Left kidney (tissue), 2 donors: ENCODE data around the gene NRXN3. TPM values are rescaled to one million over a fixed set of nuclear protein-coding genes. Genes with fewer than 3 reads are reported as not detected.

Source experiments
- DNase-seq: peaks from one replicate; pipeline ENCODE4 v3.0.0-alpha.2; 2013
- polyA plus RNA-seq: library from polyadenylated mRNA; unstranded; fragments of 120-200 nt; gene quantifications from one replicate; pipeline ENCODE4 v1.2.1, GENCODE V29; 2013; ENCODE audit not compliant: insufficient read length

The NRXN3 gene
- polyA plus RNA-seq, 1 donor = 9.0 TPM

DNA sequence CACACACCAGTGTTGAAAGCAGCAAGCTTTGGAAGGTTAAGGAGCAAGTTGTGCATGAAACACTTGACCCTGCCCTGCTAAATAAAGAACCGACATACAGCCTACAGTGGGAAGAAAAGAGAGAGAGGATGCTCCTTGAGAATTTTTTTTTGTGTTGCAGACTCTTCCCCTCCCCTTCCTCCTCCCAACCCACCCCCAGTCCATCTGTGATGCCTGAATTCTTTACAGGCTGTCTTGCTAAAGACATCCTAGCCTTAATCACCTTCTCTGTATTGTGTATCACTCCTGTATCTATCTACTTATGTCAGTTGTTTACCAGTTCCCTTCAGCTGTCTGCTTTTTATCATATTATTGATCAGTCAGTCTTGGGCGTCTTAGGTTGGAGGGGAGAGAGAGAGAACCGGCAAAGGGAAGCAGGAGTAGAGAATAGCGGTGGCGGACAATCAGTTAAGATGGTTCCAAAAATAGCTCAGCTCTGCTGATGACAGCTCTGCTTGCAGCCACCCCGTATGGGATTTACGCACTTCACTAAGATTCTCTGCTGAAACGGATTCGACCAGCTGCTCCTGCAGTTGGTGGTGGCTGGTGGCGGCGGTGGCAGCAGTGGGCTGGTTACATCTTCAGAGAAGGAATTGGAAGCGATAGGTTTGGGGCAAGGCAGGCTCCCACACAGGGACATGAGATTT, 664.7 kb downstream of the NRXN3 start:
- DNase-seq = no peak

DNA sequence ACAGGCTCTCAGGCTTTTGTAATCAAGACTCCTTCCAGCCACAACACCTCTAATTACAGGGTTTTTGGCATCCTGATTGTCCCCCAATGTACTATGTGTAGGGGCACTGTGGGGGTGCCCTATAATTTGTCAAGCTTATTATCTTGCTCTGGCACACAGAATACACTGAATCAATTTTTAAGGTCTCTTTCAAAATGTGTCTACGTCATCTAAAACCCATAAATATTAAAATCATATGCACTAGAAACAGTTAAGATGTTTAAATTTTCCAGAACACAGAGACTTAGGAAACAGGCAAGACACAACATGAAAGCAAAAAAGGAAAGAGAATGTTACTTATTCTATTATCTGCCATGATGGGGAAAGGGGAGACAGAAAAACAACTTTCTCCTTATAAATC, 665.7 kb downstream of the NRXN3 start:
- DNase-seq = no peak

DNA sequence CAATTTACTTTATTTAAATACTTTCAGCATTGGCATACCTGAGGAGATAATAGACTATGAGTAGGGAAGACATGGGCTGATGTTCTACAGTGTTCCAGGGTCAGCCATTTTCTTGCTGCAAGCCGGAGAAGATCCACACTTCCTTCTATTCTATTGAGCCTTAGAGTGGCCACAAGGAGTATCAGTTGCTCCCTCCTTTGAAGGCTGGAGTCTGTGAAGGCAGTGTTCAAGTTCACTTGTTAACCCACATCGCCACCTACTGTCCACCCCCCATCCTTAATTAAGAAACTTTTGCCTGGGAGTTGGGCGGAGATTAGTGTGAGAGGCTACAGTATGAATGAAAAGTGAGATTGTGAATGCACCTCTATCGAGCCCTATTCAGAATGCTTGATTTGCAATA, 666.6 kb downstream of the NRXN3 start:
- DNase-seq = peak; percentile 65

DNA sequence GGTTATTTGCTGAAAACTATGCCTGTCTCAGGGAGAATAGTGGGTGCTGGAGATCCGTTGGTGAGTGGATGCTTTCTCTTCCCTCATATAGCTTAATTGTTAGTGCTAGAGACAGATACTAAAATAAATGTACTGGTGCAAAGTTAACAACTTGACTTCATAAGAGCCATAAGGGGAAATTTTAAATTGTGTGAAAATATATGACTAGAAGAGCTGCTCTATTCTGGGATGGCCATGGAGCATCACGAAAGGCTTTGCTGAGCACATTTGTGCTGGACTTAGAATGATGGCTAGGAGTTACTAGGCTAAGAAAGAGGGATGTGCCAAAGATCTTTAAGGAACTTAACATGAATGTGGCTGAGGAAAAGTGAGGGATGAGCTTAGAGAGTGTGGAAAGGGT, 668.8 kb downstream of the NRXN3 start:
- no peak for DNase-seq

DNA sequence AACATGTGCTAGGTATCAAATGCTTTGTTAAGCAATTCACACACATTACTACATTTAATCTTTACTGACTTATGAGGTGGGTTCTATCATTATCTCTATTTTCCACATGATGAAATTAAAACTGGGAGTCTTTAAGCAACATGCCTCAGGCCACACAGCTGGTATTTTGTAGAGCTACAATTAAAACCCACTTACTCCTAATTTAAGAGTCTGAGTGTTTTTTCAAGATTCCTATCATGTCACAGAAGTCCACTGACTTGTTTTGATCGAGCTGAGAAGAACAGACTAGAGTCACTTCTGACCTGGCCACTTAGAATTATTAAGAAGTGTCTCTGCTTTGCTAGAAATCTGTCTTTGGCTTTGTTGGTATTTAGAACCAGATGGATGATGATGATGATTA, 670.7 kb downstream of the NRXN3 start:
- DNase-seq = no peak

DNA sequence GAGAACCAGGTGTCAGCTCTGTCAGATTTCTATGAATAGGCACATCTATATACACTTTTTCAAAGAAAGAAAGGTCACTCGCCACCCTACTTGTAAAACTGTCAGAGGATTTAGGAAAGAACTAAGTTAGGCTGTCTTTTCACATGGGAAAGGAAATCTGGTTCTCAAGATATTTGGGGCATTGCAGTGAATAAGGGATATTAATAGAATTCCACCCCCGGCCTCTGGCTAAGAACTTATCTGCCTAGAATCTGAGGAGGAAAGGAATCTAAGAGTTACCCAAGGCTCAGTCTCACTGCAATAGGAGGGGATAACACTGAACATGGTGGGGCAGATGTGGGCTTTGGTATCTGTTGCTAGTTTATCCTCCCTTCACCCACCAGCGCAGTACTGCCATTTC, 677.6 kb downstream of the NRXN3 start:
- no peak for DNase-seq

DNA sequence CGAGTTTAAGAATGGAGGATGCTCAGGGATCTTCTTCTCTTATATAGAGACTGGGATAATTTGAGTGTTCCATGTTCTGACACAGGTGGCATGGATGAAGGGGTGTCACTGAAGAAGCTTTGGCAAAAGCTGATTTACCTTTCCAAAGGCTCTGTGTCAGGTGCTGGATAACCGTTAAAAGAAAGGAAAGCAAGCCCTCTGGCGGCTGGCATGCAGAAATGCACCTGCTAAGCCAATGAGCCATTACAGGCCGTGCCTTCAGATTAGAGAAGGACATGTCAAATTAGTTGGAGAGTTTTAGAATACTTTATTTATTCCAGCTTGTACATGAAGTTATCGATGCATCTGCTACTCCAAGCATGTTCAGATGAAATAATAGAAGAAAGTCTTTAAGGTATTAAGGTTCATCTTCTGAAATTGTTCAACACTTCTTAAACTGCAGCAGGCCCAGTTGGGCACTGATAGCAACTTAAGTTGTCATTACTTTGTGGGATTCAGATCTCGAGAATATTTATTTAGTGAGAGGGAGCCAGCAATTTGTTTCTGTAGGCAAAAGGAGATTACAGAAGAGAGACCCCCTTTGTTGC, 678.2 kb downstream of the NRXN3 start:
- DNase-seq = peak; percentile 60

DNA sequence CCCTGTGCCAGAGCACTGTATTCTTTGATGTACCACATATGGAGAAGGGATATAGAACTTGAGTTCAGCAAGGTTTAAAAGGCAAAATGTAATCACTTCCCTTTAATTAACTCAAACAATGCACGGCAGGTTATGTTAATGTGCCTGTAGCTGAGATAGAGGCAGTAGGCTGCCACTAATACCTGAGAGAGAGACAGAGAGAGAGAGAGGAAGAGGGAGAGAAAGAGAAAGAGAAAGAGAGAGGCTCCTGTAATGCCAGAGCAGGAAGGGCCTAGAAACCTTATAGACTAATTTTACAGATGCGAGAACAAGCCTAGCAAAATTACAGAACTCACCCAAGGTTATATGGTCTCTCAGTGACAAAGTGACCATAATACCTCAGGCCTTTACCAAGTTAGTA, 679.8 kb downstream of the NRXN3 start:
- no peak for DNase-seq

DNA sequence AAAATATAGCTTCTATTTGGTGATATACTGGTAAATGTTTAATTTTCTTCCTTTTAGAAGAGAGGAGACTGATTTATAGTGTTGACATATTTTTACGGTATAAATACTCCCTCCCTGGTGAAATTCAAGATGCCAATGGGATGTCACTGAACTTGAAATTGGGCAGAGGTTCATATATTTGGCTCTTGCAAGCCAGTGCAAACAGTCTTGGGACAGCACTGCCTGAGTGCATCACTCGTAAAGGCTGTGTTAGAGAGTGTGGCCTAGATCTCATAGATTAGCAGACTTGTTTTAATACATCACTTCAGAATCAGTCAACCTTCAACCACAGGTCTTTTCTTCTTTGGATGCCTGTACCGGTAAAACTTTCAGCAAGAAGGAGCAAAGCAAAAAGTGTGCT, 681.0 kb downstream of the NRXN3 start:
- DNase-seq = no peak

DNA sequence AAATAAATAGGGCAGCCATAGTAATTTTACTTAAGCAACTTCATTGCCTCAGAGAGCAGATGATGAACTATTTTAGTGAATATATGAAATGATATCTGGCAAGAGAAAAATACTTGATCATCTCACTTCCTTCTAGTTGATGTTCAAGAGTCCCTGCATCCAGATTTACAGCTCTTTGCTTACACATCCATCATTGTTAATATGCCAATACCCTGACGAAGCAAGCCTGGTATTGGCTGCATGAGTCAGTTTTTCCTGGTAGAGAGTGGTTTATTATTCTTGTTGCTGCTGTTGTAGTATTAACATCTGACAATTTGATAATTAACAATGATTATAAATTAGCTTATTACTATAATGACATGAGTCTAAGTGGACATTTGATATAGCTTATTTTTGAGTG, 681.9 kb downstream of the NRXN3 start:
- no peak for DNase-seq

DNA sequence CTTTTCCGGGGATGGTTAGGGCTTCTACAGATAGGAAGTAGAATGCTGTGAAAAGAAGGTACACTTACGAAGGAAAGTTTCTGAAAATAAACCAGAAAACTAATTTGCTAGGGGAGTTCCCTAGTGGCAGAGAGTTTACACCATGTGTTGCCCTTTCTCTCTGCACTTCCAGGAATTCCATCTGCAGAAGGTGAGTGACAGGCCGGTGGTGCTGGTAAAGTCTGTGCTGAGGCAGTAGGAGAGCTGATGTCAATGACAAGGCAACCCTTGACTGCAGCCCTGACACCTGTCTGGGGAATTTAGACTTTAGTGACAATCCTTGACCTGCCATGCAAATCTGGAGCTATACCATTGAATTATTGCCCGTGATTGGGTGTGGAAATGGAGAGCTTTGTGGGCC, 687.8 kb downstream of the NRXN3 start:
- DNase-seq = no peak

DNA sequence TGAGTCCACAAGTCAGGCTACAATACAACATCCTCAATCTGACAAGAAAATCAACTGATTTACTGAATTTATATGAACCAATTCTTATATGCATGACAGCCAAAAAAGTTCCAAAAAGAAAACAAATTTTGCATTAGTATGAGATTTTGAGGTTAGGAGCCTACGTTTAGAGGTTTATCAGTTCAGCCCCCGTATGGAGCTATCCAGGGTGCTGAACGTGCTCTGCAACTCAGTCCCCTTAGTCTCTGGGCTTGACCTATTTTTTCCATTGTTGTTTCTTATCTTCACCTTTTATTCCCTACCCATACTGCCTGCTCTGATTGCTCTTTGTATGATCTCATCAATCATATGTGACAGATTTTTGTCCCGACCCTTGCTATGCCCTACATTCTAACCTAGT, 693.0 kb downstream of the NRXN3 start:
- peak; percentile 68 for DNase-seq

DNA sequence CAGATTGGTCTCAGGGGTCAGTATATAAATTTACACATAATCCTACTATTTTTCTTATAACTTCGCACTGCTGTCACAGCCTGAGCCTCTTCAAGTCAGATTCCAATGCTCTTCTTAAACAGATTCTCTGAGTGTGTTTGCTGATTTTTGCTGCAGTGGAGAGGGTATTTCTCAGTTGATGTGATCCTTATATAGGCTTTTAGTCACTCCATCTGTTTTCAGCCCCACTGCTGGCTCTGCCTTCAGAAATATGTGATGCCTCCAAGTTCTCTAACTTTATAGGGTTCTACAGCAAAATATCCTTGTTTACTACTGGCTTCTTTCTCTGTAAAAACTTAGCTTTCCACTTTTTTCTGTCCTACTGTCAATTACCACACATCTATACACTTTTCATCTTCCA, 702.7 kb downstream of the NRXN3 start:
- DNase-seq = no peak

DNA sequence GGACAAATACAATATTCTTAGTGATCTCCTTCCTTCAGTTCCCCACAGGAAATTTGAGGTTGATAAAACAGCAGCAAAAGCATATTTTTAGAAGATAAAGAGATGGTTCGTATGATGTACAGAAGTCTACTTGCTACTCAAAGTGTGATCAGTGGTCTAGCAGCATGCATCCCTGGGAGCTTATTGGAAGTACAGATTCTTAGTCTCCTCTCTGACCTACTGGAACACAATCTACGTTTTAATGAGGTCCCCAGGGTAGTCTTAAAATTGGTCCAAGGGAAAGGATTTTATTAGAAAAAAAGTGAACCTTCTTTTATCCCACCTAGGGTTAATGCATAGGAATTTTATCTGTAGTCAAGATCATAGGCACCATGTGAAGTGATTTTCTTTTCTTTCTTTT, 703.4 kb downstream of the NRXN3 start:
- no peak for DNase-seq

DNA sequence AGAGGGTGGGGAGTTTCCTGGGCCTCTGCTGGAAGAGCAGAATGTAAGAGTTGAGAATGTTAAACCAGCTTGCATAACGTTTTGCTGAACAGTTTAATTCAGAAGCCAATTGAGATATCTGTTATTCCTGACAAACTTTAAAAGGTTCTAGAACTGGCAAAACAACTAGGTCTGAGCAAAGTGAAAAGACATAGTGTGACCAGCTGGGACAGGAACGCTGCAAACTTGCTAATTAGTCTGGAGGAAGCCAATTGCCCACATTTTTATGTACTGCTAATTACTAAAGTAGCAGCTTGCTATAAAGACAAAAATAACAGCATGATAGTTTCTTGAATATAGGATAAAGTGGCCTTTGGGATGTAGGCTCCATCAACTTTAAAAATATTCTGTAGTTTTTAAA, 704.9 kb downstream of the NRXN3 start:
- no peak for DNase-seq

DNA sequence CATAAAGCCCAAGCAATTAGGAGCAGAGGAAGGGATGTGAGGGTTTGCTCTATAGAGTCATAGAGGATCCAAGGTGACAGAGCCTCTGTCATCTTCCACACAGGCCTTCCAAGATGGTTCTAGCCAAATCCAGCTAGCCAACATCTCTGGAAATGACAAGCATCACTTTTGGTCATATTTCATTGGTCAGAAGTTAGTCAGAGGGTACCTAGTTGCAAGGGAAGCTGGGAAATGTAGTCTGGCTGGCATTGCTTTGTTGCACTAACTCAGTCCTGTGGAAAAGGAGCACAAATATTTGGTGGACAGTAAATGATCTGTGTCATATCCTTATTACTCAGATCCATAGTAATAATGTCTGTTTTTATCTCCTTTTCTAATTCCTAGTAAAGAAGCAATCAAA, 715.7 kb downstream of the NRXN3 start:
- DNase-seq = no peak

DNA sequence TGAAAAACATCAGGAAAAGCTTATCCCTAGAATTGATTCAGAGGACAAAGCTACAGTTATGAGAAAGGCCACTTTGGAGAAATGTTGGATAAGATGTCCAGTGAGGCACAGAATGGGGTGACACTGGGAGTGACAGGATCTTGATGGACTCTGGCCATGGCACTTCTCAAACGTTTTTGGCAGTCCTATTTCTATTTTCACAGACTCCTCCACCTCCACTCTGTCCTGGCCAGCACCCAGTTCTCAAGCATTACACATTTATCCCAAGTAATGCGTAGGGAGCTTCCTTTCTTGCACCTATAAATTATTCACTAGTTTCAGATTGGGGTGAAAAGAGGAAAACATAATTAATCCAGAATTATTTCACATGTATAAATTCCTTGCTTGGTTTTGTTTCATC, 727.3 kb downstream of the NRXN3 start:
- DNase-seq = no peak

DNA sequence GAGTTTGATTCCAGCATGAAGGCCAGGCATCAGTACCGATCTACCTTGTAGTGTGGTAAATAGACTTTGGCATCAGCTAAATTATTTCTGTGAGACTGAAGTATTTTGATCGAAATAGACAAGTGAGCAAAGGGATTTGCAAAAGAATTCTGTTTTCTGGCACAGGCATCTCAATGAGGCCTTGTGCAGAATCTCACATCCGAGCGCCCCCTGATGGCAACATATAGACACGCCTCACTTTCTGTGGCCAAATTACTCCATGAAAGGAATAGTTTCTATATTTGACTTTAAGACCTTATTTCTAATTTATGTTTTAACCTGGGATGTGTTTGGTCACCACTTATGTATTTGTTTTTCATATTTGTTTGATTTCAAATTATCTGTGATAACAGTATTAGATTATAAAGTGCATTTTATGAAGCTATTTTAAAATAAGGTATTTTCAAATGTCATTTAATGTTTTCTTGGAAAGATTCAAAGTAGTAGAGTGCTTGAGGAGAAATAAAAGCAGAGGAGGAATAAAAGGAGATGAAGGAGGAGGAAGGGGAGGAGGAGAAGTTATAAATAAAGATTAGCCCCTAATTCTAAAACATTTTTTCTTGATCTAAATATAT, 731.9 kb downstream of the NRXN3 start:
- peak; percentile 26 for DNase-seq

DNA sequence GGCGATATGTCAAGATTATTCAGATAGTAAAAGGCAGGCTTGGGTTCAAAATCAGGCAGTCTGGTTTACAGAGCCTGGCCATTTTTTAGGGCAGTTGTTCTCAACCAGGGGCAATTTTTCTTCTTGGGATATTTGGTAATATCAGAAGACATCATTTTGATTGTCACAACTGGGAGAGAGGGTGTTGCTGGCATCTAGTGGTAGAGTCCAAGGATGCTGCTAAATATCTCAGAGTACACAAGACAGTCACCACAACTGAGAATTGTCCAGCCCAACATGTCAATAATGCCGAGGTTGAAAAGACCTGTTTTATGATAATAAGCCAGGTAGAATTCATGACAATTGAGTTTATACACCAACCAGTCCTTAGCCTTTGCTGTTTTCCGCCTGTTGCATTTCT, 733.9 kb downstream of the NRXN3 start:
- no peak for DNase-seq

DNA sequence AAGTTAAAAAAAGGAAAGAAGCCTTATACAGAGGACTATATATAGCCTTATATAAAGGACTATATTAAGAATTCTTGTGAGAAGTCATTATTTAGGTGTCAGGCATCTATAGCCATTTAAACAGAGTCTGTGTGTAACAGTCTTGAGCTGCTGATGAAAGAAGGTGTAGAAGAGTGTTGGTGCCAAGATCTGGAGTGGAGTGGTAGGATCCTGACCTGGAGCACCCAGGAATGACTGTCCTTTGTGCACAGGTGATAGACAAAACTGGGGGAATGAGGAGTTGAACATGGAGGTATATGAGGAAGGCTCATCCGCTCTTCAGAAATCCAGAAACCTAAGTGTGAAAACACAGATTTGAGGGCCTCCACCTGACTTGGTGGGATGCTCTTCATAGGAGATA, 747.3 kb downstream of the NRXN3 start:
- DNase-seq = no peak

DNA sequence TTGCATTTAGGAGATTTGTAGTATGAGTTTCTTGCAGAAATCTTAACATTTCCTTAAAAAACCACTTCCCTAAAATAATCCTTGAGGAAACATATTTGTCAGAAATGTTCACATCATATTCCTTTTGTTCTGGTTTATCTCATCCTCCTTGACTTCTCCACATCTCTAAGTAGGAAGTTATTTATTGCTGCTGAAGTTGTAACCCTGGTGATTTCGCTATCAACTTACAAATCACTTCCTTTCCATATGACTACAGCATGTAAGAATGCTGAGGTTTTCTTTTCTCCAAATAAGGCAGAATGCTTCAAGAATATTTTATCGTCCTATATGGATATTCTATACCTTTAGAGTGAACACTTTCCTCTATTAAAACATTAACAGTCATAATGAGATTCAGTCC, 751.7 kb downstream of the NRXN3 start:
- no peak for DNase-seq

DNA sequence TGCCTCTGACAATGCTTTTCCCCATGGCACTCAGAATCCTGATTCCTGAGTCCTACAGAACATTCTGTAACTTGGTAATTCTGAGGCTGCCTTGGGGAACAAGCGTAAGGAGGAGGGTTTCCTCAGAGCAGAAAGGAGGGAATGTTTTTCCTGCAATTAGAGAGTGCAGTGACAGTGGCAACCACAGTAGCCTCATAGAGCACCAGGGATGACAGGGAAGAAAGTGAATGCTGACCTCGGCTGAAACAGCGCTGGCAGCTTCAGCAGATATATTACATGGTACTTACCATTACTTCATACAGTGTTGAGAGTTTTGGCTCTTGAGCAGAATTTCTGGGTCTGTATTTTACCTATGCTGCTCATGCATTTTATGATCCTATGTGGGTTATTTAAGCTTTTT, 757.1 kb downstream of the NRXN3 start:
- no peak for DNase-seq

DNA sequence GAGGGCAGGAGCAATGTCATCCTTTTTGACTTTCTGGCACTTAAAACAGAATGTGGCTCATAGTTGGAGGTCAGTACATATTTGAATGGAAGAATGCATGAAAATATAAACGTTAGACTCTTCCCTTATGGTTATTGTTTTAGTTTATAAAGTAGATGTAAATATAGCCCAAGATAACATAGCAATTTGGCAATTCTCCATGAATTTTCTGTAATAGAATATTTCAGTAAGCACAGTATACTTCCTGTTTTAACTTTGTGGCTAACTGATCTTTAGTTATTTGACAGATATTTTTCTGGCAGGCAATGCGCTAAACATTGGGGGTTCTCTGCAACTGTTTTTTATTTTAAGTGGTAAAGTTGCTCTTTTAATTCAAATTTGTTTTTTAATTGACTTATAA, 763.0 kb downstream of the NRXN3 start:
- DNase-seq = no peak

DNA sequence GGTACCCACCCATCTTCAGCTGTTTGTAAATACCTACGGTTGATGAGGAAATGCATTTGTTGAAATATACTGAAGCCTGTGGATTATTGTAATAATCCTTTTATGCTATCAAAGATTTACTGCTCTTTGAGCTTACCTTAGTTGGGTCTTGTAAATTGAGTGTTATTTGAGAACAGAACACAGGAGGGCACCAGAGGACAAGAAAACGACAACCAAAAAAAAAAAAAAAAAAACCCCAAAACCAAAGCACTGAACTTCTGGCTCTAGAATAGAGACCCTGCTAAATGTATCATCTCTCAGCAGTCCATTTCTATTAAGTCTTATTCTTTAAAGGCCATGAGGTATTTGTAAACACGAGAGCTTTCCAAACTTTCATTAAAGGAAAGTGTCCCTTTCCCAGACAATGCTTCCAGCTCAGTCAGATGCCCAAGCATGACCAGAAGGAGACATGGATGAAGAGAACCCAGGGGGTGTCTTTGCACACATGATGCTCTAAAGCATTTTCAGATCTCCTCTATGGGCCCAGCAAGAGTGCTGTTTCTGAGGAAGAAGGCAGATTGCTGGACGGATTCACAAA, 763.9 kb downstream of the NRXN3 start:
- peak; percentile 34 for DNase-seq
